ENCODE results near the gene NRROS. TPM values are rescaled to one million over a fixed set of nuclear protein-coding genes. Genes with fewer than 3 reads are reported as not detected.
"Not testable (repeated sequence)": the region's sequence is repeated elsewhere in the genome, so short reads cannot be mapped to it uniquely, and the experiment has no call there.

NRROS gene
- total RNA-seq, 2 donors from 2014 or later: 5.4 to 6.0 TPM

DNA sequence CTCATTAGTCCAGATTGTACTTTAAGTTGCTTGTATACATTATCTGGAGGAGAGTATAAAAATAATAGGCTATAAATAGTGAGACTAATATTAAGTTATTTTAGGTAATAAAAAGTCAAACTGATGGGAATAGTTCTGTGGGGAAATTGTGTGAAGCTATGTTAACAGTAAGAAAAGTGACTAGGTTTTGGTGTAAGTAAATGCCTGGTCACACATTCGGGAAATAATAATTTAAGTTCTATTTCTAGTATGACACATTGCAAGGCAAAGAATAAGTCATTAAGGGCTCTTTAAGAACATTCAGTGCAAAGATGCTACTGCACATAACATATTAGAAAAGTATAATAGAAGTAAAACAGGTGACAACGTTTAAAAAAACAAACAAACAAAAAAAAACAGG, 18.8 kb upstream of the NRROS start:
- intact Hi-C loops (cut with DNase I): no loop called here
- DNase-seq: no peak
- no peak for ATAC-seq

DNA sequence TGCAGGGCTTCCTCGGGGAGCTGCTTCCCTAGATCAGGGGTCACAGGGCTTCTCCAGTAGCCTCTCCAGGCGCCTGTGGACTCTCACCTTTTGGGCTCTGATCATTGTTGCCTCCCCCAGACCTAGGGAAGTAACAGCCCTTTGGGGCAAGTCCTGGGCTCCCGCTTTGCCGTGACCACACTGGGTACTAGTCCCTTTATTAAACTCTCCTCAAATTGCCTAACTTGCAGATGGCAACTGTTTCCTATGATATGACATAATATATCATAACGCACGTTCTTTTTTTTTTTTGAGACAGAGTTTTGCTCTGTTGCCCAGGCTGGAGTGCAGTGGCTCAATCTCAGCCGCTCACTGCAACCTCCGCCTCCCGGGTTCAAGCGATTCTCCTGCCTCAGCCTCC, 17.9 kb upstream of the NRROS start:
- intact Hi-C loops (cut with DNase I): no loop called here
- DNase-seq (no peak), ATAC-seq (no peak)

DNA sequence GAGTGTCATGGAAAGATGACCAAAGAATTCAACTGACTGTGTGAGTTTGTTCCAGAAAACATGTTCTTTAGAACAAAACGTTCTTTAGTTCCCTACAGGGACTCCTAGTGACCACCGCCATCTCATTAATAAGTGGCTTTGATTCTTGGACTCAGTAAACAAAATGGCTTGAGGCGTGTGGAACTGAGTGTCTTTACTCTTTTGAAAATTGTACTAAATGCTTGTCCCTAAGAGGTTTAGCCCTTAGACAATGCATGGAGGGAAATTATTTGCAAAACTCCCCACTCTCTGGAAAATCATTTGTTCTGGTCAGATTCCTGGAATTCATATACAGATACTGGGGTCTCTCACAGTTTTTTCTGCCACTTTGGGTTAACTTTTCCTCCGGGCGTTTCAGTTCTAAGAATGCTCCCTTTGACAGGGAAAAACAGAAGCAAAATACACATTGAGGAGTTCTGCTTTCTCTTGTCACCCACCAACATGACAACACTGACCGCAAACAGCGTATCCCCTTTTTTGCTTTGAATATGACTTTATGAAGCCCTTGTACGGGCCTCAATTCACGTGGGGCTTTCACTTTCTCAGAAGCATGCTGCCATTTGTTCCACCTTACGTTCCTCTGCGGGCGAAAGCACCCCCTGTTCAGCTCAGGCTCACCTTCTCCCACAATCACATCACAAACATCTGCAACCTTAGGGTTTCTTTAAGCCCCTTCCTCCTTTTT, 15.3 kb upstream of the NRROS start:
- DNase-seq (no peak), ATAC-seq (peak; percentile 48 to 72)
- intact Hi-C loops (cut with DNase I): no loop called here

DNA sequence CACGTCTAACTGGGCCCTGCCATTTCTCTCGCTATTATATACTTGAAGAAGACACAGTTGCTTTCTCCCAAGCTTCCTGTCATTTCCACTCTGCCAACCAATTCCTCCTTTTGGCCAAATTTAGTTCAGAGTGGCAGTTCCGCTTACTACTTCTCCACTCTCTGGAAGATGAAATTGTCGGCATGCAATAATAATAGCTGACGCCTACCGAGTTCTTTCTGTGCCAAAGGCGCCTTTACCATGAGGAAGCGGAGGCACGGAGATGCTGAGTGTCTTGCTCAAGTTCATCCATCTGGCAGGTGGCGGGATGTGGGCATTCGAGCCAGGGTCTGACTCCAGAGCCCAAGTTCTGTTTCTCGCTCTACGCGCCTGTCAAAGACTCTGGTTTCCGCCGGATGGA, 14.6 kb upstream of the NRROS start:
- no peak for DNase-seq
- ATAC-seq: peak; percentile 62 to 80
- intact Hi-C loops (cut with DNase I): no loop called here

DNA sequence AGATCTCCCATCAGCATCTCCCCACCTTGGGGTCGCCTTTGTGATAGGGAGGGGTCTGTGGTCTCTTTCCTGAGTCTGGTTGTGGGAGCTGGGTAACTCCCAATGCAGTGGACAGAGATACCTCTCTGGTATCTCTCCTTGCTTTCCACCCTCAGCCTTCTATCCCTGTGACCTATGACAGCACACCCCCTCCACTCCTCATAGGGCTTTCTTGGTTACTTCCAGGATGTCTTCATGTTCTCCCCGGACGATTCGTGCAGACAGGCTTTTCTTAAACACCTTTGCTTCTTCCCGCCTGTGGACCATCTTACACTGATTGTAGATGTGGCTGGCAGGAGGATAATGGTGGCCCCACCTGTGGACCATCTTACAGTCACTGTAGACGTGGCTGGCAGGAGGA, 14.2 kb upstream of the NRROS start:
- DNase-seq (no peak), ATAC-seq (peak in 1 of 2 donors; percentile 9)
- intact Hi-C loops (cut with DNase I): no loop called here

DNA sequence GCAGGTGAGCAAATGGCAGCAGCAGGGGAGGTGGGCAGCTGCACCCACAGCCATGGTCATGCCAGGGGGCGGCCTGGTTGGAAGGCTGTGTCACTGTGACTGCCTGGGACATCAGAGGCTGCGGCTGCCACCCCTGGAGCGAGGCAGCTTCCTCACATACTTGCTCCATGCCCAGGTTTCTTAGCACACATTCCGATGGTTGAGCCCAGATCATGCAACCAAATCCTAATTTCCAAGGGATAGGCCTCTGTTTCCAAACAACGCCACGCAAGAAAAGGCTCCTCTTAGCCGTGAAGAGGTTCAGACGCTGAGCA, 11.6 kb upstream of the NRROS start:
- intact Hi-C loops (cut with DNase I): no loop called here
- ATAC-seq (no peak), DNase-seq (no peak)

DNA sequence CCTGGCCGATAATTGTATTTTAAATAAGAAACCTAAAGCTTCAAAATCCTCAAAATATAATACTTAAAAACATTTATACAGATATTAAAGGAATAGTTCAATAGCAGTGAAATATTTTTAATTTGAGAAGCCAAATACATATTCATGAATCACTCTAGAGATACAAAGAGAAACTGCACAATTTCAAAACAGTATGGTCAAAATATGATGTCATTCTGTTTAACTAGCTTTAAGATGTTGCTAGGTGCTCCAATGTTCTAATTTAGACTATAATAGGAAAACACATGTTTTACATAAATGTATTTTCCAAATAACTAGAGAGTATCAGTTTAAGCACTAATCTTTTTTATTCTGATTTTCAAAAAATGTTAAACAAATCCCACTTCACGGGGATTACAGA, 10.3 kb upstream of the NRROS start:
- ATAC-seq: no peak
- DNase-seq: no peak
- intact Hi-C loops (cut with DNase I): no loop called here

DNA sequence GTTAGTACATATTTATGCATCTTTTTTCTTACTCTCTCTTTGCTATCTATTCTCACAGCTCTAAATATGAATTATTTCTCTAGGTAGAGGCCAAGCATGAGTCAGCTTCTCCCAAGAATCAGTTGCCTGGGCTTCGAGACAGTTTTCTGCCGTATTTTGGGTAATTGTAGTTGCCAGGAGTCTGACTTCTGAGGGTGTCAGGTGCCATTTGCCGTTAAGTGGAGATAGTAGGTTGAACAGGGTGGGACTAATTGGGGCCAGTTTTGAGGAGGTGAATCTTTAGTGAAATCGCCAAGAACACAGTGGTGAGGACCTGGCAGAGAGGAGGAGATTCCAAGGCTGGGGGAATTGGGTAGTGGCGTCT, 7.8 kb upstream of the NRROS start:
- intact Hi-C loops (cut with DNase I): loop anchor here in 1 of 2 donors (2.0 kb wide), 1 partner anchor 63 kb away; the partner anchor contains the start of genes FBXO45 and WDR53

DNA sequence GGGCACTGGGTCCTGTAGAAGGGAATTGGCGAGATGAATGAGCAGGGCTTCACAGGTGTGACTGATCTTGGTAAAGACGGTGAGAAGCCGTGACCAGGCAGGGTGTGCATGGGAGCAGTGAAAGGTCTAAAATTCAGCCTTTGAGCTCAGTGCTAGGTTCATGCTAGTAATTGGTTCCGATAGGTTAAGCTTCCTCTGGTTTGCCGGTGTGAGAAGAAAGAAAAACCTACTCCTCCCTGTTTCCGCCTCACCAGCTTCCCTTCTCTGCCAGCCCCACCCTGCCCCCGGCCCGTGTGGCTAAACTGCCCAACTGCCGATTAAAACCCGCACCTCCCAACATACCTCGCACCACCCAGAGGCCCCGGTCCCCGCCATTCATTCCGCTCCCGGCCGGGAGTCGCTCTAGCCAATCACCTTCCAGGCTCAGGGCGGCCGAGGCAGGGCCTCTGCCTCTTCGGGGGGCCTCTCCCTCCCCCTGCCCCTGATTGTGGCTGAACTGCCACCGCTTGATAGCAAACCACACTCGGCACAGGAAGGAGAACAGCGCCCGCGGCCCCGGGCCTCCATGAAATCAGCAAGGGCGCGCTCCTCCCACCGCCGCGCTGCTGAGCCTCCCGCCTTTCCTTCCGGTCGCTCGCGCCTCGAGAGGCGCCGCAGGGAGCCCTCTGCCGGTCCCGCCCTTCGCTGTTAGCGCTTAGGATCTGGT, 7.3 kb upstream of the NRROS start:
- intact Hi-C loops (cut with DNase I): no loop called here

More for the DNA sequence above, 7.8 kb upstream of the NRROS start:
- no peak for DNase-seq
- no peak for ATAC-seq

DNA sequence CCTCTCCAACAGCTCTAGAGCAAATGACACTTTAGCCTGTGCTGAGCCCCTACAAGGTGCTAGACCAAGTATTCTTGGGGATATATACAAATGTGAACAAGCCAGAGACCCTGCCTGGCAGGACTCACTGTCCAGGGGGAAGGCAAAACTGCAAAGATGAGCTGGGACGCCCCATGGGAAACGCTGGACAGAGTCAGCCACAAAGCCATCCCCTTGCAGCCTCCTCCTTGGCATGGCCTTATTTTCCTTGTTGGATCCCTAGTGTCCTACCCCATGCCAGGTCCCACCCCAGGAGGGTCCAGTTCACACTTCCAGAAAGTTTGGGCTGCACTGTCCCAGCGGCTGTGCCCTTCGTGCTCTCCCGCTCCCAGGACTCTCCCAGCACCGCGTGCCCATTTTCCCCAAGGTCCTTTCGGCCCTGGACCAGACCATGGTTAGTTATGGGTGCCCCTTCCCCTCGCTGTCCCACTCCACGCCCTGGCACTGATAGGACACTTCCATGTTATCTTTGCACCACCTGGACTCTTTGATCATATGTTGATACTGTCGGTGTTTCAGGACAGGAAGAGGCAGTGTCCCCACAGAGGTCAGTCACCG, 5.8 kb upstream of the NRROS start:
- DNase-seq (no peak), ATAC-seq (no peak)
- intact Hi-C loops (cut with DNase I): no loop called here

More for the DNA sequence above, 7.3 kb upstream of the NRROS start:
- ATAC-seq (peak; percentile 93 to 94), DNase-seq (peak; percentile 92)

DNA sequence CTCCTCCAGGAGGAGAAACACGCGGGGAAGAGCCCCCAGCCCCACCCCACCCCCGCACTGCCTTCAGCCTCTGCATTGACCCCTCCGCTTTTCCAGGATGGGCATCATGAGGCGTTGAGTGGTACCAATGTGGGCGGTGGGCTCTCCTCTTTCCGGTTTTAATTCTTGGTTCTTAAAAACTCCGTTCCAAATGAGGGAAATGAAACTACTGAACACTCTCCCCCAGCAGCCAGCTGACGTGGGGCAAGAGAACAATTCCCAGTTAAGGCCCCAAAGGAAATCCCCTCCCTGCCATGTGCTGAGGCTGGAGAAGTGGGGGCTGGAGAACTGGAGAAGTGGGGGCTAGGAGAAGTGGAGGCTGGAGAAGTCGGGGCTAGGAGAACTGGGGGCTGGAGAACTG, 5.3 kb upstream of the NRROS start:
- DNase-seq: no peak
- intact Hi-C loops (cut with DNase I): no loop called here
- no peak for ATAC-seq

DNA sequence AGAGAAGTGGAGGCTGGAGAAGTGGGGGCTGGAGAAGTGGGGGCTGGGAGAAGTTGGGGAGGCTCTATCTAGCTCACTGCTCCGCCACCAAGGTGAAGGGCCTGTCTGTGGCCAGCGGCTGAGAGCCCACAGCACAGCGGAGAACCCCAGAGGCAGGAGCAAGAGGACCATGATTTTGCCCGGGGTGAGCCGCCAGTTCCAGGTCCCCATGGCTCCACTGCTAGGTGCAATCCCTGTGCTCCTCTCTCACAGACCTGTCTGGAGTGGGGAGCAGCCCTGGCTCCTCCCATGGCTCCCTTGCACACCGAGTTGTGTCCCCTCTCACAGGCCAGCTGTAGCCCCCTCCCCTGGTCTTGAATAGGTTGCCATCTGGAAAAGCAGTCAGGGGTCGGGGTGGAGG, 4.7 kb upstream of the NRROS start:
- no peak for DNase-seq
- no peak for ATAC-seq
- intact Hi-C loops (cut with DNase I): no loop called here

DNA sequence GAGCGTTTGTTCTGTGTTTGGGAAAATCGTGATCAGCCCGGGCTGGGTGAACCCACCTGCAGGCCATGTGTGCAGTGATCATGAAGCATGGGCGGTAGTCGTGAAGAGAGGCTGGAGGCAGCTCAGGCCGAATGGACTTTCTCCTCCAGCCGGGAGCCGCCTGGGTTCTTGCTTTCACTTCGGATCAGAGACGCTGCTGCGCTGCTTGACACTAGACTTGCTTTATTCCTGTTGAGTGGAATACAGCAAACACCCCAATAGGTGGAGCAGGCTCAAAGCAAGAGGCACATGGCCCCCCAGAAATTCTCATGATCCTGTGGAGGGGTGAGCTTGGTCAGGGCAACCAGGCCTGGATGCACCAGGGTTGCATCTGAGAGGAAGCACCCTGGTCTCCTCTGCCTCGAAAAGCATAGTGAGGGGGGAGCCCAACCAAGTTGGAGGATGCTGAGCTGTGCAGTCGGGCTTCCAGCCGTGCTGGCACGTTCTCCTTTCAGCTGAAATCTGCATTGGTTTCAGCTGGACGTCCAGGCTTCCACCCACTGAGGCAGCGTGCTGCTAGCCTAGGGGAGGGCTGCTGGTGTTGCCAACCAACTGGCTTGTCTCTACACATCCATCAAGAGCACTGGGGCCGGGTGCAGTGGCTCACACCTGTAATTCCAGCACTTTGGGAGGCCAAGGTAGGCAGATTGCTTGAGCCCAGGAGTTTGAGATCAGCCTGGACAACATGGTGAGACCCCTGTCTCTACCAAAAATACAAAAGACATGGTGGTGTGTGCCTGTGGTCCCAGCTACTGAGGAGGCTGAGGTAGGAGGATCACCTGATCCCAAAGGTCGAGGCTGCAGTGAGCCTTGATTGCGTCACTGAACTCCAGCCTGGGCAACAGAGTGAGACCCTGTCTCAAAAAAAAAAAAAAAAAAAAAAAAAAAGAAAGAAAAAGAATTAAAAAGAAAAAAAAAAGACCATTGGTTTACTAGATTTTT, 2.8 kb upstream of the NRROS start:
- intact Hi-C loops (cut with DNase I): no loop called here

DNA sequence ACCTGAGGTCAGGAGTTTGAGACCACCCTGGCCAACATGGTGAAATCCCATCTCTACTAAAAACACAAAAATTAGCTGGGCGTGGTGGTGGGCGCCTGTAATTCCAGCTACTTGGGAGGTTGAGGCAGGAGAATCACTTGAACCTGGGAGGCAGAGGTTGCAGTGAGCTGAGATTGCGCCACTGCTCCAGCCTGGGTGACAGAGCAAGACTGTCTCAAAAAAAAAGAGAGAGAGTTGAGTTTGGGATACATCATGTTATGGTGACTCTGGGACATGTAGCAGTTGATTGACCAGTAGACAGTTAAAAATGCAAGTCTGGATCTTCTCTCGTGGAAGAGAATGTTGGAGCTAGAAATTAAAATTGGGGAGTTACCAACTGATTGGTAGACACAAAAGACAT, 1.6 kb upstream of the NRROS start:
- intact Hi-C loops (cut with DNase I); DNase-seq; ATAC-seq: not testable (repeated sequence)

More for the DNA sequence above, 2.8 kb upstream of the NRROS start:
- no peak for ATAC-seq
- DNase-seq: no peak

DNA sequence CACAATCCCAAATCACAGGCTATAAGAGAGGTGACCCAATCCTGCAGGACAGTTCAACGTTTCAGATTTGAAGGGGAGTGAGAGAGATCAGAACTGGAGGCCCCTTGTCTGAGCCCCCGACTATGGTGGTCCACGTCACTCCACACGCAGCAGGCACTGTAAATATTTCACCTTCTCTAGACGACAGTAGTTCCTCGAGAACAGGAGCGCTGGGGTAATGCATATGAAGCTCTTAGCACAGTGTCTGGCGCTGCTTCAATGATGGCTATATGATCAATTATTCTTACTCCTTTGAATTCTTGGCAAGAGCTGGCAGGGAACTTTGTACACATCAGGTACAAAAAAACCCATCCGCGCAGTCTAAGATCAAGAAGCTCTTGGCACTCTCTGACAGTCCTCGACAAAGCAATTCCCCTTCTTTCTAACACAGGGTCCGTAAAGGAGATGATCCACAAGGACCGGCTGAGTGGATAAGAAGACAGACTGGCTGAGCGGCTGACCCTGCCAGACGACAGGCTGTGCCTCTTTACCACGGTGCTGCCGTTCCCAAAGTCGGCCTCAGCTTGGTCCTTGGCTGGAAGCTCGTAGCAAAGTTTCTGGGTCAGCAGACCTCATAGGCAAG, 522 bp upstream of the NRROS start:
- no peak for DNase-seq
- intact Hi-C loops (cut with DNase I): no loop called here
- peak in 1 of 2 donors; percentile 7 for ATAC-seq

DNA sequence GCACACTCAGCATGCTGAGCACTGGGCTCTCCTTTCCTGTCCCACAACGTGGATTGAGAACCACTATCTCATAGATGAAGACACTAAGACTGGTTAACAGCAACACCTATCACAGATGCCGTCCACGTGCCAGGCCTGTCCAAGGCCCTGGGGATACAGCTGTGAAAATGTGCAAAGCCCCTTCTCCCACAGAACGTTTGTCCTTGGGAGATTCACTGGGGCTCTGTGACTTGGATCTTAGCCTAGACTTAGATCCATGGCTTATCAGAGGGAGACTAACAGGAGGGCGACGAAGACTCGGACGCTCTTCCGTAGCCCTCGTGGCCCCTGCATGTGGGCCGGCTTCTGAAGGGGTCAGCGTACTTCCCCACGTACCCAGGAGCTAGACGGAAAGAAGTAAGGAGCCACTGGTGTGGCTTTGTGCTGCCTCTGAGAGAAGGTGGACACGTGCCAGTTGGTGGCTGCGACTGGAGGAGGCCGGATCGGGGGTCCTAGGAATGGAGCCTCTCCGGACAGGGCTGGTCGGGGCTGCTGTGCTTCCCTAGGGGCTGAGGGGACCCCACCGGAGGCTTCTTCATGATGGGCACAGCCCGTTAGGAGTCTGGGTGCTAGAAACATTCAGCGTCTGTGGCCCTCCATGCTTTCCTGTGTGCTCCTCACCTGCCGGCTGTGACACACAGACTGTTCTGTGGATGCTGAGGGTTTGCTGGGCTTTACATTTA, 964 bp downstream of the NRROS start:
- intact Hi-C loops (cut with DNase I): no loop called here
- peak; percentile 6 to 20 for ATAC-seq
- DNase-seq: no peak

DNA sequence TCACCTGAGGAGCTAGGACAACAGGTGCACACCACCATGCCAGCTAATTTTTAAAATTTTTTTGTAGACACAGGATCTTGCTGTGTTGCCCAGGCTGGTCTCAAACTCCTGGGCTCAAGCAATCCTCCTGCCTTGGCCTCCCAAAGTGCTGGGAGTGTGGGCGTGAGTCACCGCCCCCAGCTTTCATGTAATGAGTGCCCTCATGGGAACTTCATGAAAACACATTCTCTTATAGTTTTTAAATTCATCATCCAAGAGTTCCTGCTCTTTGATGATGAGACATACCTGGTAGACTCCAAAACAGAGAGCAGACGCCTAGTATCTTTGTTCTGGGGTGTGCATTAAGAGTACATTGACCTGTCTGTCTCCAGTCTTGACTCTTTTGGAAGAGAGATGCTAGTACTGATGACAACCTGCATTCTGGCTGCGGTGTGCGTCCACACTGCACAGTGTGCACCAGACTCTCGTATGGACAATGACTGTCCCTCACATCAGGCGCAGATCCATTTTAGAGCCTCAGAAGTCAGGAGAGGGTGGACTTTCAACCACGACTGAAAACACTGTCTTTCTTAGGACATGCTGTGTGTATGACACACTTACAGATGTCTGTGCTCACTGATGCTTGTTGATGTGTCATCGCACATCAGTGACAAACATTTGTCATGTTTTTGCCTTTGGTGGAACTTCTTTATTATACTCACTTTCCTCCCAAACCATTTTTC, 2.0 kb downstream of the NRROS start:
- intact Hi-C loops (cut with DNase I): no loop called here
- DNase-seq (no peak), ATAC-seq (no peak)

DNA sequence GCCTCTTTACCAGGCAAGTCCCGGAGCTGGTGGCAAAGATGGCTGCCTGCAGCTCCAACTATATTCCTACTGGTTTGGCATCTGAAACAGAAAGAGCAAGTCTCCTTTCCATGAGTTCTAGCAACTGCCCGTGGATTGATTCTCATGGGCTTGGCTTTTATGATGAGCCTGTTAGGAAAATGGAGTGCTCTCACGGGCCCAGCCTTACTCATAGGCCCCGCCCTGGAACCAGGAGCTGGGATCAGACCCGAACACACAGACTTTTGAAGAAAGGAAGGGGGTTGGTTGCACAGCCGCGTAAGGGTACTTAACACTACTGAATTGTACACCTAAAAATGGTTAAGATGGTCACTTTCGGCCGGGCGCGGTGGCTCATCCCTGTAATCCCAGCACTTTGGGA, 2.9 kb downstream of the NRROS start:
- ATAC-seq (no peak), DNase-seq (no peak)
- intact Hi-C loops (cut with DNase I): no loop called here

All from left cardiac atrium (tissue), 4 donors.